NCI-H2171 (cell line): ENCODE data around the gene COL5A2.

Experiments used
- DNase-seq: peaks from one replicate; lab custom pipeline; 2025; lab: John Stamatoyannopoulos, UW

Gene COL5A2

GRCh38 chr2:189178726-189179569 is 613 bp downstream of the COL5A2 start:
- DNase-seq = no peak

- DNase-seq = no peak
These were observed 1.5 kb downstream of the COL5A2 start for GRCh38 chr2:189178054-189178453.

- DNase-seq = no peak
These were observed 2.2 kb downstream of the COL5A2 start for GRCh38 chr2:189177251-189177840.

- DNase-seq = no peak
These were observed 3.0 kb downstream of the COL5A2 start for GRCh38 chr2:189176516-189176915.

GRCh38 chr2:189175869-189176433 is 3.6 kb downstream of the COL5A2 start:
- no peak for DNase-seq

GRCh38 chr2:189171956-189172609 is 7.5 kb downstream of the COL5A2 start:
- no peak for DNase-seq

GRCh38 chr2:189168856-189169499 is 10.6 kb downstream of the COL5A2 start:
- DNase-seq = no peak

GRCh38 chr2:189165656-189166380 is 13.7 kb downstream of the COL5A2 start:
- DNase-seq = no peak

- no peak for DNase-seq
These were observed 14.8 kb downstream of the COL5A2 start for GRCh38 chr2:189164746-189165145.

GRCh38 chr2:189163889-189164288 is 15.7 kb downstream of the COL5A2 start:
- DNase-seq = no peak

- DNase-seq = no peak
These were observed 17.0 kb downstream of the COL5A2 start for GRCh38 chr2:189162566-189162965.

- DNase-seq = no peak
These were observed 17.7 kb downstream of the COL5A2 start for GRCh38 chr2:189161894-189162293.

GRCh38 chr2:189159717-189160116 is 19.8 kb downstream of the COL5A2 start:
- no peak for DNase-seq

- DNase-seq = no peak
These were observed 20.3 kb downstream of the COL5A2 start for GRCh38 chr2:189159273-189159672.

- DNase-seq = no peak
These were observed 21.6 kb downstream of the COL5A2 start for GRCh38 chr2:189157939-189158338.

- DNase-seq = no peak
These were observed 22.1 kb downstream of the COL5A2 start for GRCh38 chr2:189157456-189157855.

- DNase-seq = no peak
These were observed 23.8 kb downstream of the COL5A2 start for GRCh38 chr2:189155795-189156194.

GRCh38 chr2:189153619-189154018 is 25.9 kb downstream of the COL5A2 start:
- no peak for DNase-seq

- DNase-seq = no peak
These were observed 27.1 kb downstream of the COL5A2 start for GRCh38 chr2:189152483-189152882.

GRCh38 chr2:189151906-189152305 is 27.7 kb downstream of the COL5A2 start:
- no peak for DNase-seq

GRCh38 chr2:189150033-189150432 is 29.5 kb downstream of the COL5A2 start:
- DNase-seq = no peak

GRCh38 chr2:189147989-189148388 is 31.6 kb downstream of the COL5A2 start:
- no peak for DNase-seq
